Ovary (tissue), 9 donors: ENCODE results near the gene SLC52A1. TPM values are rescaled to one million over a fixed set of nuclear protein-coding genes. Genes with fewer than 3 reads are reported as not detected.

ENCODE experiments used
- DNase-seq, 5 donors: peaks; one replicate each; pipeline ENCODE4 v3.0.0-alpha.2; 2019 to 2020
- H3K27ac ChIP-seq, 2 donors: fragments of 200-600 bp; one replicate each; pipeline versions ENCODE4 v1.5.1 to v1.8.0; 2019 to 2022
- H3K27me3 ChIP-seq: fragments of 200-600 bp; one replicate; pipeline ENCODE4 v1.8.0; 2022
- H3K36me3 ChIP-seq: fragments of 200-600 bp; sonication (generic); one replicate; pipeline ENCODE4 v1.5.1; 2019
- H3K4me1 ChIP-seq: one replicate; pipeline ENCODE4 v1.8.1; 2013; ENCODE audit warnings: mild to moderate bottlenecking, moderate library complexity; ENCODE audit not compliant: insufficient read depth
- H3K4me3 ChIP-seq: fragments of 200-600 bp; sonication (generic); one replicate; pipeline ENCODE4 v1.5.1; 2017
- H3K9me3 ChIP-seq, 2 donors: fragments of 200-600 bp in 1 of 2; sonication (generic) in 1 of 2; one replicate each; pipeline versions ENCODE4 v1.5.1 to v1.8.1; 2013 to 2019; ENCODE audit warnings: mild to moderate bottlenecking in 1 of 2, moderate library complexity in 1 of 2
- CTCF ChIP-seq, 3 donors: fragments of 450-650 bp in 2 of 3; fragments of 200-600 bp in 1 of 3; IDR thresholded peaks; one replicate each; pipeline versions ENCODE4 v1.5.1 to v1.8.0; 2016 to 2022; ENCODE audit warnings: antibody characterized with exemption in 3 of 3, mild to moderate bottlenecking in 1 of 3
- EP300 ChIP-seq: sonication (generic); formaldehyde crosslinking; IDR thresholded peaks from one replicate; pipeline ENCODE4 v1.6.1; 2017; ENCODE audit warnings: antibody characterized with exemption
- POLR2A ChIP-seq: fragments of 450-650 bp; IDR thresholded peaks from one replicate; pipeline ENCODE4 v1.6.1; 2017; ENCODE audit warnings: antibody characterized with exemption, mild to moderate bottlenecking, moderate library complexity
- WGBS, 3 donors: extraction: QIAGEN DNeasy Blood & Tissue Kit in 1 of 3; methylation state at CpG; one replicate each; pipeline versions ENCODE4 v1.1.5 to v1.1.7; 2013 to 2017; 5-methylcytosine and 5-hydroxymethylcytosine counted together
- intact Hi-C, 4 donors: fragments of 100-400 bp; cut with DNase I; formaldehyde crosslinking; loops; one replicate each; pipeline versions ENCODE4 v1.11.0 to v1.15.1; 2022 to 2023
- polyA plus RNA-seq, 2 donors: library from polyadenylated mRNA; stranded (reverse); fragments of 200-250 nt in 1 of 2; fragments of 350-450 nt in 1 of 2; fragmentation: Illumina TruSeq in 1 of 2; extraction: RNeasy Lipid Tissue Mini Kit (QIAGEN cat#74804) in 1 of 2; gene quantifications; one replicate each; pipeline ENCODE4 v1.2.3, GENCODE V29; 2013 to 2014
- total RNA-seq, 7 donors: library from RNA; depleted of rRNA in 2 of 7; stranded (reverse); fragments of >200 nt in 2 of 7; fragmentation: NEBNext Ultra II Directional in 3 of 7; extraction: Animal tissue kit (Norgen Biotek cat#: 25700) in 3 of 7; gene quantifications; one replicate each; pipeline versions ENCODE4 v1.1.0 to v1.2.4, GENCODE V29; 2016 to 2023
- donor health status: DM: no; HTN: no; CAD: no; lungs with moderate emphysema.
- donor health status: DM: no; HTN: no; CAD: no.
- donor health status: Bipolar disorder and iron deficiency.
- donor health status: DM: yes; HTN: yes; CAD: no.
- donor health status: DM: no; HTN: no; CAD: no.
- donor health status: DM: yes; HTN: yes; CAD: no.

The SLC52A1 gene
- total and polyA plus RNA-seq, 9 donors: 0.08 to 1.0 (median 0.19) TPM; not detected in 5

DNA sequence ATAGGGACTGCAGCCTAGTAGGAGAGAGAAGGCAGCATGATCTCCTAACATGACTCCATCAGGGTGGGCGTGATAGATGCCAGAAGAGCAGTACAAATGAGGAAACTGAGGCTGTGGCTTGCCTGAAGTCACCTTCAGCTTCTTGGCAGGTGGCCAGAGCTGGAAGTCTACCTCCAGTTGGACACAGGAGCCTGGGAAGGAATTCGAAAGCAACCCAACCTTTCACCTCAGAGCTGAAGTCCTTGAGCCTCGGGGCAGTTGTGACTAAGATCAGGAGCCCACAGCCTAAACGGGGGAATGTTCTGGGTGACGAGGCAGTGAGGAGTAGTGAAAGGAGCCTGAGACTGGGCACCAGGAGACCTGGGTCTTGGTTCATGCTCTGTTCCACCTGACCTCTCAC lies 9.4 kb upstream of the SLC52A1 start:
- no peak for DNase-seq
- Histone ChIP-seq H3K9me3 (no peaks in the 10 kb centered on the region), H3K4me3 (no peak overlapping the region), H3K27ac (no peak overlapping the region), H3K4me1 (peaks cover 2% of the 10 kb centered on the region), H3K27me3 (no peaks in the 10 kb centered on the region), H3K36me3 (no peaks in the 10 kb centered on the region)
- intact Hi-C loops: no loop called here
- TF ChIP-seq POLR2A (no peak), EP300 (no peak)
- 89 to 92% (median 90%) methylated on average over 4 to 5 of the region's 5 CpGs for WGBS, 3 donors

GRCh38 chr17:5043524-5043923 lies 8.3 kb upstream of the SLC52A1 start:
- Histone ChIP-seq H3K4me1 (no peaks in the 10 kb centered on the region), H3K27me3 (no peaks in the 10 kb centered on the region), H3K4me3 (no peak overlapping the region), H3K9me3 (no peaks in the 10 kb centered on the region), H3K36me3 (no peaks in the 10 kb centered on the region), H3K27ac (no peak overlapping the region)
- no peak for TF ChIP-seq CTCF (IDR thresholded peaks at IDR 0.05)
- no peak for TF ChIP-seq EP300
- no peak for TF ChIP-seq POLR2A
- intact Hi-C loops: no loop called here
- no peak for DNase-seq
- 88 to 100% (median 98%) methylated on average over 1 of the region's 1 CpG for WGBS, 3 donors

- Histone ChIP-seq H3K27me3 (no peaks in the 10 kb centered on the region), H3K4me1 (no peaks in the 10 kb centered on the region), H3K4me3 (no peak overlapping the region), H3K27ac (no peak overlapping the region), H3K36me3 (no peaks in the 10 kb centered on the region), H3K9me3 (no peaks in the 10 kb centered on the region)
- WGBS, 3 donors: 86 to 88% (median 86%) methylated on average over 15 of the region's 15 CpGs
- no peak for DNase-seq
- intact Hi-C loops: no loop called here
- TF ChIP-seq EP300: no peak
- TF ChIP-seq POLR2A: no peak
- no peak for TF ChIP-seq CTCF (IDR thresholded peaks at IDR 0.05)
These were observed 7.2 kb upstream of the SLC52A1 start for GRCh38 chr17:5042157-5043022.

- TF ChIP-seq EP300: no peak
- no peak for TF ChIP-seq CTCF (IDR thresholded peaks at IDR 0.05)
- TF ChIP-seq POLR2A: no peak
- peaks cover 2% of the 10 kb centered on the region for H3K4me1 ChIP-seq
- H3K27ac ChIP-seq: no peak overlapping the region
- no peak overlapping the region for H3K4me3 ChIP-seq
- H3K36me3 ChIP-seq: no peaks in the 10 kb centered on the region
- 70 to 85% (median 84%) methylated on average over 14 of the region's 14 CpGs for WGBS, 3 donors
- DNase-seq: no peak
- no peaks in the 10 kb centered on the region for H3K9me3 ChIP-seq
- no peaks in the 10 kb centered on the region for H3K27me3 ChIP-seq
- intact Hi-C loops: no loop called here
These were observed 575 bp downstream of the SLC52A1 start for GRCh38 chr17:5034651-5035050.

DNA sequence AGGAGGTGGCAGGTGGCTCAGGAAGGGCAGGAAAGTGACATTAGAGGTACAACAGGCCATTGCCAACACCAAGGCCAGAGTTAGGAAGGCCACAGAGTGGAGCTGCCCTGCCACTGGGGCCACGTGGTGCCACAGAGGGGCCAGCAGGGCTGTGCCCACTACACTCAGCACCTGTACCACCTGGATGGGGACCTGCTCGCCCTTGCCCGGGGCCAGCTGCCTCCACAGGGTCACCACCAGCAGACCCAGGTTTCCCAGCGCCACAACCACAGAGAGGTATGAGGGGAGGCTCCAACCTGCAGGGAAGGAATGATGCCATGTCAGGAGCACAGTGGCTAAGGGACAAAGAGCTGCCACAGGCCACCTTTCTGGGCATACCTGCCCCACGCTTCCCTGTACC lies 1.2 kb downstream of the SLC52A1 start:
- Histone ChIP-seq H3K9me3 (no peaks in the 10 kb centered on the region), H3K4me1 (peaks cover 2% of the 10 kb centered on the region), H3K4me3 (no peak overlapping the region), H3K27me3 (no peaks in the 10 kb centered on the region), H3K27ac (no peak overlapping the region), H3K36me3 (no peaks in the 10 kb centered on the region)
- DNase-seq: no peak
- intact Hi-C loops: no loop called here
- 83 to 88% (median 86%) methylated on average over 4 to 5 of the region's 5 CpGs for whole genome bisulfite sequencing, 3 donors
- no peak for TF ChIP-seq CTCF (IDR thresholded peaks at IDR 0.05)
- TF ChIP-seq POLR2A: no peak
- TF ChIP-seq EP300: no peak
